COLO668 (cell line): Measurements from ENCODE around the gene HCFC2.

ENCODE experiments used
- DNase-seq: peaks from one replicate; lab custom pipeline; 2025; ENCODE audit not compliant: unreplicated experiment; lab: John Stamatoyannopoulos, UW

The HCFC2 gene

GRCh38 chr12:104056419-104056972 lies 7.8 kb upstream of the HCFC2 start:
- no peak for DNase-seq

- no peak for DNase-seq
These were observed 6.5 kb upstream of the HCFC2 start for GRCh38 chr12:104057771-104058197.

GRCh38 chr12:104058802-104059201 lies 5.5 kb upstream of the HCFC2 start:
- no peak for DNase-seq

GRCh38 chr12:104059963-104060362 lies 4.4 kb upstream of the HCFC2 start:
- no peak for DNase-seq

- no peak for DNase-seq
These were observed 3.5 kb upstream of the HCFC2 start for GRCh38 chr12:104060791-104061190.

- no peak for DNase-seq
These were observed 660 bp upstream of the HCFC2 start for GRCh38 chr12:104063712-104064030.

GRCh38 chr12:104064842-104065427 lies 604 bp downstream of the HCFC2 start:
- DNase-seq = peak; percentile 48

GRCh38 chr12:104072099-104072498 lies 7.8 kb downstream of the HCFC2 start:
- no peak for DNase-seq

- no peak for DNase-seq
These were observed 9.4 kb downstream of the HCFC2 start for GRCh38 chr12:104073699-104074098.

- DNase-seq = no peak
These were observed 14.7 kb downstream of the HCFC2 start for GRCh38 chr12:104079024-104079423.

GRCh38 chr12:104080764-104081163 lies 16.4 kb downstream of the HCFC2 start:
- no peak for DNase-seq

- DNase-seq = no peak
These were observed 19.6 kb downstream of the HCFC2 start for GRCh38 chr12:104083769-104084475.

GRCh38 chr12:104090685-104091084 lies 26.4 kb downstream of the HCFC2 start:
- DNase-seq = no peak

GRCh38 chr12:104091136-104091535 lies 26.8 kb downstream of the HCFC2 start:
- DNase-seq = no peak

GRCh38 chr12:104094284-104094683 lies 30.0 kb downstream of the HCFC2 start:
- DNase-seq = no peak

GRCh38 chr12:104095289-104095688 lies 31.0 kb downstream of the HCFC2 start:
- no peak for DNase-seq

- DNase-seq = no peak
These were observed 33.6 kb downstream of the HCFC2 start for GRCh38 chr12:104097954-104098353.

- DNase-seq = no peak
These were observed 41.1 kb downstream of the HCFC2 start for GRCh38 chr12:104105461-104105860.

- DNase-seq = no peak
These were observed 42.6 kb downstream of the HCFC2 start for GRCh38 chr12:104106965-104107364.

- DNase-seq = peak; percentile 86
These were observed 44.6 kb downstream of the HCFC2 start for GRCh38 chr12:104108755-104109445.

GRCh38 chr12:104109446-104110271 lies 45.3 kb downstream of the HCFC2 start:
- DNase-seq = no peak
